ENCODE measurements around the gene SPATA20.
A peak's percentile ranks its signal among the peaks of the same experiment; 100 is the strongest.

Gene SPATA20

DNA sequence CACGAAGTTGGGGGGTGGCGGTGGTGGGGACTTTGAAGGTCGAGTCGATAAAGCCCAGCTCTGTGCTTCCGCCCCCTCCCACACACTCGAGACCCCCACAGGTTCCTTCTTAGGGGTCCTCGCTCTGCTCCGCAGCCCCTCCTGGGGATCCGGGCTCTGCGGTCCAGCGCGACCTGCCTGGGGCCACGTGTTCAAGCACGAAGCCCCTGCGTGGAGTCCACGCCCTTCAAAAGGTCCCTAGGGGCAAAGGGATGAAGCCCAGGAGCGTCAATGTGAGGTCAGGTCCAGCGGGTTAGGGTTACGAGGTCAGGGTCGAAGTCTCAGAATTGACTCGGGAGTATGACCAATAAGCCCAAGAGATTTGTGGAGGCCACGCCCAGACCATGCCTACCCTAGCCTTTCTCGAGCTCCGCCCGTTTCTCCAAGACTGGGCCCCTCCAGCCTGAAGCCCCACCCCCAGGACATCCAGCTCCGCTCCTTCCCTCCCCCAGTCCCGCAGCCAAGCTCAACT is 12.8 kb downstream of the SPATA20 start:
- DNase-seq (ENCODE audit: low spot score) = peak; percentile 70

- peak; percentile 81 for DNase-seq (ENCODE audit: low spot score)
Measured at GRCh38 chr17:50560185-50560824, 13.3 kb downstream of the SPATA20 start, which contains the start of gene CACNA1G. Gene CACNA1G (plus strand): TSS chr17:50560715. CDS start chr17:50561460, 745 bp downstream.

DNA sequence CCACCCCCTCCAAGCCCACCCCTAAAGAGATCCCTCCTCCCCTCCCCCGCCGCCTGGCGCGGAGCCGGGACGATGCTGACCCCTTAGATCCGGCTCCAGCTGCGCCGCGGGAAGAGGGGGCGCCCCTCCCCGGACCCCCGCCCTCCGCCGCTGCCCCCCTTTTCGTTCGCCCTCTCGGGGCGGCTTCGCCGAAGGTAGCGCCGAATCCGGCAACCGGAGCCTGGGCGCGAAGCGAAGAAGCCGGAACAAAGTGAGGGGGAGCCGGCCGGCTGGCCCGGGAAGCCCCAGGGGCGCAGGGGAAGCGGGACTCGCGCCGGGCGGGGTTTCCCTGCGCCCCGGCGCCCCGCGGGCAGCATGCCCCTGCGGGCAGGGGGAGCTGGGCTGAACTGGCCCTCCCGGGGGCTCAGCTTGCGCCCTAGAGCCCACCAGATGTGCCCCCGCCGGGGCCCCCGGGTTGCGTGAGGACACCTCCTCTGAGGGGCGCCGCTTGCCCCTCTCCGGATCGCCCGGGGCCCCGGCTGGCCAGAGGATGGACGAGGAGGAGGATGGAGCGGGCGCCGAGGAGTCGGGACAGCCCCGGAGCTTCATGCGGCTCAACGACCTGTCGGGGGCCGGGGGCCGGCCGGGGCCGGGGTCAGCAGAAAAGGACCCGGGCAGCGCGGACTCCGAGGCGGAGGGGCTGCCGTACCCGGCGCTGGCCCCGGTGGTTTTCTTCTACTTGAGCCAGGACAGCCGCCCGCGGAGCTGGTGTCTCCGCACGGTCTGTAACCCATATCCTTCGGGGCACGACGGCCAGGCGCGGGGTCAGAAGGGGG is 14.2 kb downstream of the SPATA20 start:
- no peak for DNase-seq (ENCODE audit: low spot score)

DNA sequence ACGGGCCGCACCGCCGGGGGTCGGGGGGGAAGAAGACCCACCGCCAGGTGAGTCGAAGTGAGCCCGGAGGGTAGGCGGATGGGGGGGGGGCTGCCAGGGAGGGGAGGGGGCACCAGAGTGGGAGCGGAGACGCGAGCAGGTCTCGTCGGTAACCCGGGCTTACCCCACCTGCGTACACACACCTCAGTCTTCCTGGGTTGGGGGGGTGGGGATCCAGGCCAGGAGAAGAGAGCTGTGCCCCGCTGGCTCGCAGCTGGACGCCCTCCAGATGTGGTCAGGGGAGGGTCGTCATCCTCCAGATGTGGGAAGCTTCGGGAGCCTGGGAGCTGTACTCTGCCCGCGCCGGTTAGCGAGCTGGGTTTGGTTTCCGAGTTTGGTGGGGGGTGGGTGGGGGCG is 14.8 kb downstream of the SPATA20 start:
- DNase-seq (ENCODE audit: low spot score) = no peak

- no peak for DNase-seq (ENCODE audit: low spot score)
Measured at GRCh38 chr17:50562242-50563091, 15.5 kb downstream of the SPATA20 start.

DNA sequence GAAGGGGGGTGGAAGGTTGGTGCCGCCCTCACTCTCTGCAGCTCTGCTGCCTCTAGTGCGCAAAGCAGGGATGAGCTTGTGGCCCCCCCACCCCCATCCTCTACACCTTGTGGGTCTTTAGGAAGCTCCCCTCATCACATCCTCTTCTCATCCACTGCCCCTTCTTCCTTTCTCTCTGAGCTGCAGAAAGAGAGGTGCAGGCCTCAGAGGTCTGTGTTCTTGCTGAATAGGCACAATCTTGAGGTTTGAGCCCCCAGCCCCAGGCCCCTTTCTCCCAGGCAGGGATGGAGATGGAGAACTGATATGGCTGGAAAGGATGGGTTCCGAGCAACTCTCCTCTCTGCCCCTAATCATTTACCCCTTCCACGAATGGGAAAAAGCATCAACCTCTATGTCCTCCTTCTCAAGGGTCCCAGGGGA is 16.1 kb downstream of the SPATA20 start:
- DNase-seq (ENCODE audit: low spot score) = no peak

GRCh38 chr17:50564916-50565315 is 17.9 kb downstream of the SPATA20 start:
- no peak for DNase-seq (ENCODE audit: low spot score)

DNA sequence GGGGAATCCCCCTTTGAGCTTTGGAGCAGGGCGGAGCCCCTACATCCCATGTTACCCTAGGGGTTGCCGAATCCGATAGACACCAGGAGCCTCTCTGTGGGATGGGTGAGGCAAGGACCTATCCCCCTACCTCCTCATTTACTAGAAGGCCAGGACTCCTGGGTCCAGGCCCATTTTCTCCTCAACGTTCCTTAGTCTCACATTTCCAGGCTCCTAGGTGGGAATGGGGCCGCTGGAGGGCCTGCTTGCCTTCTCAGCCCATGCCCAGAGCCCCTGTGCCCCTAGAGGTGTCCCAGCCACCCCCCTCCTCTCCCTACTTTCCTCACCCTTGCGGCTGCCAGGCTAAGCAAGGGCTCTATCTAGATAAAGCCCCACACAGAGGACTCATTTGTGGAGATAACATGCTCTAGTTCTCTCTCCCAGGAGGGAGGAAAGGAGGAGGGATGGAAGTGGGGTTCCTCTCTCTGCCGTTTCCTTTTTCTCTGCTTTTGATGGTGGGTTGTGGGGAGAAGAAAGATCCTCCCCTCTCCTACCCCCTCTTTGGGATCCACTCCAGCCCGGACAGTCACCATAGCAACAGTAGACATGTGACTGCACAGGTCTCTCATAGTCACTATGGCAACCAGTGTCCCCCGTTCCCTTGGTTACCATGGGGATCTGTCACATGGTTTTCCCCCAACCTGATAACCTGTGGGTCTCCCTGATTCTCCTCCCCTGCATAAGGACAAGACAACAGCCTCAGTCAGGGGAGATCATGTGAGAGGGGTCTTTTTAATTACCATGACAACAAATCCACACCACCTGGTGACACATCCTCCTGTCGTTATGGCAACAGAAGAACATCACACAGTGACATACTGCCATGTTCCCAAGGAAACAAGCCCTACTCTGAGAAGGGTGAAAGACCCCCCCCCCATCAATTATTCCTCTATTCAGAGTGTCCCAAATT is 18.7 kb downstream of the SPATA20 start:
- DNase-seq (ENCODE audit: low spot score) = no peak

DNA sequence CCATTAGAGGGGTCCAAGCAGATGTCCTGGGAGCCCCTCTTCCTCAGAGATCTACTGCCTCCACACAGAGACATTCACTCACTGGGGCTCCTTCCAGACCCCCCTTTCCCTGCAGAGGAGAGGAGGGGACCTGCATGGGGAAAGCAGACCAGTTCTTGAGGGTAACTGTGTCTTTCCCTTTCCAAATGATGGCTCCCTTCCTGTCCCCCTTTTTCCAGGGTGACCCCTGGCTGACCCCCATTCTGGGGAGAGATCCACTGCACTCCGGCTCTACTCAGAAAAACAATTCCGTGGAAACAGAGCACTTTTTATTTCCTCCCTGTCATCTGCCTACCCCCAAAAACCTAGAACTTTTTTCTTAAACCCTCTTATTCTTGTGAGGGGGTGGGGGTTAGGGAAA is 19.9 kb downstream of the SPATA20 start:
- DNase-seq (ENCODE audit: low spot score) = no peak

- DNase-seq (ENCODE audit: low spot score) = no peak
Measured at GRCh38 chr17:50568659-50569058, 21.7 kb downstream of the SPATA20 start.

- no peak for DNase-seq (ENCODE audit: low spot score)
Measured at GRCh38 chr17:50569592-50569991, 22.6 kb downstream of the SPATA20 start.

GRCh38 chr17:50570032-50570431 is 23.1 kb downstream of the SPATA20 start:
- no peak for DNase-seq (ENCODE audit: low spot score)

DNA sequence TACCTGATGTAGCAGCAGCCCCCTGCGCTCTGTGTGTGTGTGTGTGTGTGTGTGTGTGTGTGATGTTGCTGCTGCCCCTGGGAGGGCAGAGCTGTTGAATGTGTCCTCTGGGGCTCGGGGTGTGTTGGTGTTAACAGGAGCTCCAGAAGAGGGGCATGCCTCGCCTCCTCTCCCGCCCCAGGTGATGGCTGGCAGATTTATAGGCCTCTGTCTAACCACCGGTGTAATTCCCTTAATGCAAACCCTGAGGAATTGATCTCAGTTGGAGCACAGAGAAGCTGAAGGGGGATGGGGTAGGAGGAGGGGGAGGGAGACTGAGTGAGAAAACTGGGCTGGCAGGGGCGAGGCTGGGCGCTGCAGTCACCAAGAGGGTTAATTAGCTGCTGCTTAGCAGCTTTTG is 23.6 kb downstream of the SPATA20 start:
- no peak for DNase-seq (ENCODE audit: low spot score)

GRCh38 chr17:50571681-50572080 is 24.7 kb downstream of the SPATA20 start:
- no peak for DNase-seq (ENCODE audit: low spot score)

- DNase-seq (ENCODE audit: low spot score) = no peak
Measured at GRCh38 chr17:50572541-50572940, 25.6 kb downstream of the SPATA20 start.

- DNase-seq (ENCODE audit: low spot score) = no peak
Measured at GRCh38 chr17:50573866-50574611, 27.1 kb downstream of the SPATA20 start.

GRCh38 chr17:50575581-50576210 is 28.7 kb downstream of the SPATA20 start:
- DNase-seq (ENCODE audit: low spot score) = no peak

DNA sequence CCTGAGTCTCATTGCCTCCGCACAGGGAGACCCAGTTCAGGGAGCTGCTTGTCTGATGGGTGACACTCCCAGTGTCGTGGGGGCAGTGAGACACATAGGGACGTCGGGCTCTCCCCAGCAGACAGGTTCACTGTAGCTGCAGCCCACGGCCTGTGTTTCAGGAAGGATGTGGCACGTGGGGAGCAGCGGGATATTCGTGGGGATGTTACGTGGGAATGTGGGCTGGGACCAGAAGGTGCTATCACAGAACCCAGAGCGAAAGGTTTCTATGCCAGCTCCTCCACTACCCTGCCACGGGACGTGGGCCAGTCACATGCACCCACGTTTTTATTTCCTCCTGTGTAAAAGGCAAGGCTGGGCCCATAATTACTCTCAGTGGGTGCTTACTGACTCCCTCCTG is 29.9 kb downstream of the SPATA20 start:
- DNase-seq (ENCODE audit: low spot score) = no peak

DNA sequence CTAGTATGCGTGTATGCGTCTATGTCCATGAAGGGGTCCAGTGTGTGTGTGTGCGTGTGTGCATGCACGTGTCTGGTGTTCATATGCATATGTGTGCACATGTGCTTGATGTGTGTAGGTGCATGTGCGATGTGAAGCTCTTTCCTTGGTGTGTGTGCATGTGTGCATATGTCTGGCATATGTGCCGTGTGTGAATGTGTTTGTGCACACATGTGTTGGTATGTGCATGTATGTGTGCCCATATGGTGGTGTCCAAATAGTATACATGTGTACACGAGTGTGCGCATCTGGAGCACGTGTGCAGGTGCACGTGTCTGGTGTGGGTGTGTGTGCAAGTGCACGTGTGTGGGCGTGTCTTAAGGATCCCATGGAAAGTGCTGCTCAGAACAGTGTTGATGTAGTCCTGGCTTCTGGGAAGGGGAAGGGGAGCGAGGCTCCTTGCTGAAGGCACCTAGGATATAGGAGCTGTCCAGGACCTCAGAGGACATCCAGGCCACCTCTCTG is 30.5 kb downstream of the SPATA20 start:
- DNase-seq (ENCODE audit: low spot score) = no peak

GRCh38 chr17:50578173-50578572 is 31.2 kb downstream of the SPATA20 start:
- DNase-seq (ENCODE audit: low spot score) = no peak
